IMR-90 (cell line): ENCODE results near the gene FMN1. TPM values are rescaled to one million over a fixed set of nuclear protein-coding genes. Genes with fewer than 3 reads are reported as not detected.

Experiments used
- ATAC-seq: fragments of 200-7000 bp; cut with Tn5 transposase; 2 replicates; pipeline ENCODE4 v1.9.1; 2020; ENCODE audit warnings: low read depth, mild to moderate bottlenecking, moderate library complexity
- BruUV-seq: library from RNA; stranded (reverse); fragments of 400-500 nt; replicated peaks from 2 replicates; lab custom pipeline; 2021; lab: Mats Ljungman, UMichigan
- CTCF ChIA-PET: fragments of 300-600 bp; formaldehyde crosslinking; extraction: SDS; loops from one replicate; lab custom pipeline; 2021; ENCODE audit warnings: antibody characterized with exemption; lab: Yijun Ruan, JAX
- POLR2A ChIA-PET: fragments of 300-600 bp; sonication (Branson Sonifier 250); formaldehyde crosslinking; loops from one replicate; lab custom pipeline; 2022; ENCODE audit warnings: antibody characterized with exemption; ENCODE audit not compliant: unreplicated experiment; lab: Charles Lee
- DNase-seq: peaks from one replicate; pipeline ENCODE4 v3.0.0; 2013
- H2AFZ ChIP-seq: replicated peaks from 2 replicates; pipeline ENCODE3; 2013; ENCODE audit warnings: low read length, mild to moderate bottlenecking; ENCODE audit not compliant: poor library complexity
- H2AK5ac ChIP-seq: 2 replicates; pipeline ENCODE4 v1.6.1; 2013; ENCODE audit warnings: low read depth, low read length, inconsistent platforms
- H2AK9ac ChIP-seq: replicated peaks from 2 replicates; pipeline ENCODE3; 2013; ENCODE audit warnings: mild to moderate bottlenecking, low read depth, low read length, moderate library complexity; ENCODE audit not compliant: poor library complexity
- H2BK120ac ChIP-seq: 2 replicates; pipeline ENCODE4 v1.6.1; 2013; ENCODE audit warnings: low read depth, low read length, inconsistent platforms
- H2BK15ac ChIP-seq: 3 replicates; pipeline ENCODE4 v1.6.1; 2013; ENCODE audit warnings: low read depth, low read length, inconsistent platforms
- H2BK20ac ChIP-seq: 2 replicates; pipeline ENCODE4 v1.6.1; 2013; ENCODE audit warnings: low read depth, mild to moderate bottlenecking, inconsistent platforms, low read length, moderate library complexity
- H2BK5ac ChIP-seq: 2 replicates; pipeline ENCODE4 v1.6.1; 2013; ENCODE audit warnings: mild to moderate bottlenecking, low read depth, low read length, inconsistent platforms; ENCODE audit not compliant: poor library complexity, severe bottlenecking
- H3K14ac ChIP-seq: replicated peaks from 2 replicates; pipeline ENCODE4 v1.6.1; 2013; ENCODE audit warnings: low read depth, low read length, inconsistent platforms
- H3K18ac ChIP-seq: 2 replicates; pipeline ENCODE4 v1.6.1; 2013; ENCODE audit warnings: low read depth, low read length, control low read depth
- H3K23ac ChIP-seq: 2 replicates; pipeline ENCODE4 v1.6.1; 2013; ENCODE audit warnings: low read depth, low read length, inconsistent platforms
- H3K27ac ChIP-seq: 2 replicates; pipeline ENCODE4 v1.5.1; 2013; ENCODE audit warnings: mild to moderate bottlenecking, control low read depth, low read length; ENCODE audit not compliant: insufficient read depth
- H3K27me3 ChIP-seq: 2 replicates; pipeline ENCODE4 v1.6.1; 2013; ENCODE audit warnings: low read length; ENCODE audit not compliant: control insufficient read depth, insufficient read depth
- H3K36me3 ChIP-seq: 2 replicates; pipeline ENCODE4 v1.6.1; 2013; ENCODE audit warnings: low read length, mixed read lengths; ENCODE audit not compliant: control insufficient read depth, insufficient read depth
- H3K4ac ChIP-seq: 2 replicates; pipeline ENCODE4 v1.6.1; 2013; ENCODE audit warnings: low read depth, low read length, inconsistent platforms
- H3K4me1 ChIP-seq: 2 replicates; pipeline ENCODE4 v1.6.1; 2013; ENCODE audit warnings: low read length, mixed read lengths; ENCODE audit not compliant: control insufficient read depth, insufficient read depth
- H3K4me2 ChIP-seq: 2 replicates; pipeline ENCODE4 v1.6.1; 2013; ENCODE audit warnings: low read depth, mild to moderate bottlenecking, control low read depth, low read length, moderate library complexity
- H3K4me3 ChIP-seq: 2 replicates; pipeline ENCODE4 v1.5.1; 2013; ENCODE audit warnings: low read depth, mild to moderate bottlenecking, control low read depth, low read length, moderate library complexity; ENCODE audit not compliant: insufficient read depth
- H3K56ac ChIP-seq: 2 replicates; pipeline ENCODE4 v1.6.1; 2013; ENCODE audit warnings: low read length, inconsistent platforms; ENCODE audit not compliant: insufficient read depth; ENCODE audit errors: extremely low read depth
- H3K79me1 ChIP-seq, 2 experiments: 2 replicates each; pipeline ENCODE4 v1.6.1; 2013; ENCODE audit warnings: low read length in 2 of 2, inconsistent platforms in 1 of 2, low read depth in 1 of 2
- H3K9ac ChIP-seq: 2 replicates; pipeline ENCODE4 v1.6.1; 2013; ENCODE audit warnings: low read depth, low read length, control low read depth
- H3K9me1 ChIP-seq: 2 replicates; pipeline ENCODE4 v1.6.1; 2013; ENCODE audit warnings: low read length, inconsistent platforms; ENCODE audit not compliant: insufficient read depth
- H3K9me3 ChIP-seq: 2 replicates; pipeline ENCODE4 v1.6.1; 2013; ENCODE audit warnings: low read length; ENCODE audit not compliant: control insufficient read depth, insufficient read depth
- H4K20me1 ChIP-seq: 2 replicates; pipeline ENCODE4 v1.6.1; 2013; ENCODE audit warnings: low read length, inconsistent platforms; ENCODE audit not compliant: insufficient read depth
- H4K5ac ChIP-seq: 2 replicates; pipeline ENCODE4 v1.6.1; 2013; ENCODE audit warnings: mild to moderate bottlenecking, low read depth, low read length, control low read depth
- H4K8ac ChIP-seq, 2 experiments: 2 replicates each; pipeline ENCODE4 v1.6.1; 2013; ENCODE audit warnings: low read depth in 2 of 2, low read length in 2 of 2, control low read depth in 1 of 2, inconsistent platforms in 1 of 2
- H4K91ac ChIP-seq: 2 replicates; pipeline ENCODE4 v1.6.1; 2013; ENCODE audit warnings: low read depth, low read length, inconsistent platforms; ENCODE audit not compliant: insufficient read depth
- BHLHE40 ChIP-seq: fragments of 150-350 bp; IDR thresholded peaks from 2 replicates; pipeline ENCODE4 v1.6.1; 2016; ENCODE audit warnings: mild to moderate bottlenecking, low read depth, low read length
- CEBPB ChIP-seq: IDR thresholded peaks from 2 replicates; pipeline ENCODE4 v1.6.1; 2012; ENCODE audit warnings: low read depth, low read length, improper control_type of control experiment
- MXI1 ChIP-seq: IDR thresholded peaks from 2 replicates; pipeline ENCODE4 v1.6.1; 2012; ENCODE audit warnings: low read depth, mild to moderate bottlenecking, low read length, moderate library complexity, borderline replicate concordance
- POLR2A ChIP-seq: IDR thresholded peaks from 2 replicates; pipeline ENCODE4 v1.6.1; 2012; ENCODE audit warnings: mild to moderate bottlenecking, low read depth, low read length
- RAD21 ChIP-seq: IDR thresholded peaks from 2 replicates; pipeline ENCODE4 v1.6.1; 2012; ENCODE audit warnings: low read length, improper control_type of control experiment
- RCOR1 ChIP-seq: IDR thresholded peaks from 2 replicates; pipeline ENCODE4 v1.6.1; 2012; ENCODE audit warnings: mild to moderate bottlenecking, low read length, improper control_type of control experiment; ENCODE audit not compliant: insufficient replicate concordance
- RFX5 ChIP-seq: IDR thresholded peaks from 2 replicates; pipeline ENCODE4 v1.8.0; 2012; ENCODE audit warnings: low read depth, mild to moderate bottlenecking, low read length, moderate library complexity
- WGBS, 2 experiments: methylation state at CpG; one replicate each; pipeline versions ENCODE4 v1.1.5 to v1.1.7; 2013; ENCODE audit warnings: missing lambda C conversion rate in 2 of 2; ENCODE audit not compliant: insufficient read length in 1 of 2; ENCODE audit errors: extremely low coverage in 2 of 2; 5-methylcytosine and 5-hydroxymethylcytosine counted together
- dilution Hi-C: fragments of 300-500 bp; cut with HindIII; formaldehyde crosslinking; loops from one replicate; pipeline ENCODE4 v1.14.3; 2018; ENCODE audit warnings: low sequenced_read_pairs; ENCODE audit not compliant: unreplicated experiment
- in situ Hi-C: fragments of 300-500 bp; cut with MboI; formaldehyde crosslinking; loops from 3 replicates; pipeline ENCODE4 v1.14.3; 2019; ENCODE audit warnings: low sequenced_read_pairs, inconsistent platforms, mixed read lengths
- intact Hi-C: fragments of 100-400 bp; cut with micrococcal nuclease; formaldehyde crosslinking; loops from 2 replicates; pipeline ENCODE4 v1.10.0; 2022
- polyA plus RNA-seq, 3 experiments: library from polyadenylated mRNA; depleted of rRNA; stranded (reverse); fragments of >200 nt; gene quantifications; 2 replicates each; pipeline ENCODE4 v1.2.3, GENCODE V29; 2012; ENCODE audit warnings: low replicate concordance in 1 of 3
- total RNA-seq: library from RNA; depleted of rRNA; stranded (reverse); fragments of >200 nt; gene quantifications from 2 replicates; pipeline ENCODE4 v1.2.3, GENCODE V29; 2012
- TF ChIP-seq, protein P1 (sequence below): fragments of 150-350 bp; IDR thresholded peaks from 2 replicates; pipeline ENCODE4 v1.6.1; 2016; ENCODE audit warnings: low read depth, mild to moderate bottlenecking, low read length, moderate library complexity, borderline replicate concordance

Gene FMN1
- total and polyA plus RNA-seq, 2 of the 4 experiments (the other 2 are of a cell fraction): 7.3 to 17.6 TPM

DNA sequence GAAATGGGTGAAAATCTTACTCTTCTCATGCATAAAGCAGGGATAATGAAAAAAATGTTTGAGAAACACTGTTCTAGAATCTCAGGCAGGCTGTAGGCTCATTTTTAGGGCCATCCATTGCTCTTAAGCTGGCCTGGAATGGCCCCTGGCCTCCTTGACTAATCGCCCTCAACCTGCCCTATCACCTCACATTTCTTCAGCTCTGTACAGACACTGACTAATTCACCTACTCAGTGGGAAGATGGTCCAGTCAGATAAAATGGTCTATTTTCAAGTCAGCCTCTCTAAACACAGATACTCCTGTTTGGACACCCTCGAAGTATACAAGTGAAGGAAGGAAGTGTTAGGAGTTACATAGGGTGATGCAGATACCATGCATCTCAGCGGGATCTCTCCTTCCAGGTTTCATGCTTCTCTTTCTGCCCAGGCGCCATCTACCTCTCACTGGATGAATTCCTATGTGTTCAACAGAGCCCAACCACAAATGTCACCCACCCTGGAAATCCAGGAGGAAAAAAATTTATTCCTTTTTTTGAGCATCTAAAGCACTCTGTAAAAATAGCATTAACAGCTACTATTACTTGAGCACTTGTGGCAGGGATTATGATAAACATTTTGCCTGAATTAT, 12.1 kb downstream of the FMN1 start:
- CTCF ChIA-PET: no interaction called here
- POLR2A ChIA-PET: no interaction called here

More for the DNA sequence above, 12.1 kb downstream of the FMN1 start:
- H3K4me1 ChIP-seq: no peaks in the 10 kb centered on the region
- no peak overlapping the region for H2BK5ac ChIP-seq
- BruUV-seq: no TSS peak
- TF ChIP-seq, protein P1, sequence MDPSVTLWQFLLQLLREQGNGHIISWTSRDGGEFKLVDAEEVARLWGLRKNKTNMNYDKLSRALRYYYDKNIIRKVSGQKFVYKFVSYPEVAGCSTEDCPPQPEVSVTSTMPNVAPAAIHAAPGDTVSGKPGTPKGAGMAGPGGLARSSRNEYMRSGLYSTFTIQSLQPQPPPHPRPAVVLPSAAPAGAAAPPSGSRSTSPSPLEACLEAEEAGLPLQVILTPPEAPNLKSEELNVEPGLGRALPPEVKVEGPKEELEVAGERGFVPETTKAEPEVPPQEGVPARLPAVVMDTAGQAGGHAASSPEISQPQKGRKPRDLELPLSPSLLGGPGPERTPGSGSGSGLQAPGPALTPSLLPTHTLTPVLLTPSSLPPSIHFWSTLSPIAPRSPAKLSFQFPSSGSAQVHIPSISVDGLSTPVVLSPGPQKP: no peak
- TF ChIP-seq BHLHE40: no peak
- no peak for TF ChIP-seq RCOR1
- no peak for TF ChIP-seq POLR2A
- TF ChIP-seq RAD21: no peak
- no peak for TF ChIP-seq MXI1
- TF ChIP-seq RFX5: no peak
- no peak for TF ChIP-seq CEBPB
- H3K56ac ChIP-seq: no peak overlapping the region
- H3K27me3 ChIP-seq: peaks cover 14% of the 10 kb centered on the region
- H3K27ac ChIP-seq: no peak overlapping the region
- DNase-seq: no peak
- no peak overlapping the region for H2AK5ac ChIP-seq
- intact Hi-C loops: no loop called here
- no peak overlapping the region for H4K91ac ChIP-seq
- WGBS, 2 experiments: no CpG with 5 or more reads among the region's 4 CpGs
- no peak overlapping the region for H3K4me3 ChIP-seq
- H2BK20ac ChIP-seq: no peak overlapping the region
- no peak overlapping the region for H3K23ac ChIP-seq
- no peak overlapping the region for H2BK120ac ChIP-seq
- no peaks in the 10 kb centered on the region for H3K79me1 ChIP-seq
- no peaks in the 10 kb centered on the region for H4K20me1 ChIP-seq
- no peak for ATAC-seq
- H3K14ac ChIP-seq: no peak overlapping the region
- no peaks in the 10 kb centered on the region for H3K36me3 ChIP-seq
- no peak overlapping the region for H2BK15ac ChIP-seq
- H4K5ac ChIP-seq: no peak overlapping the region
- H3K4me2 ChIP-seq: no peak overlapping the region
- no peaks in the 10 kb centered on the region for H3K9me3 ChIP-seq
- no peak overlapping the region for H4K8ac ChIP-seq
- in situ Hi-C loops: no loop called here
- H2AK9ac ChIP-seq: no peak overlapping the region
- no peak overlapping the region for H3K18ac ChIP-seq
- H3K9ac ChIP-seq: no peak overlapping the region
- dilution Hi-C loops: no loop called here
- no peak overlapping the region for H2AFZ ChIP-seq
- H3K9me1 ChIP-seq: no peaks in the 10 kb centered on the region
- no peak overlapping the region for H3K4ac ChIP-seq
